GM08714 (cell line): Measurements from ENCODE around the gene PPAT.

Experiments used
- H3K4me3 ChIP-seq: fragments of 200-500 bp; sonication (Bioruptor generic); 2 replicates; pipeline ENCODE4 v1.5.1; 2014; ENCODE audit warnings: mild to moderate bottlenecking, low read length, inconsistent platforms
- ZNF274 ChIP-seq: IDR thresholded peaks from 2 replicates; pipeline ENCODE4 v1.6.1; 2012; ENCODE audit warnings: mild to moderate bottlenecking, low read depth, low read length

Gene PPAT

GRCh38 chr4:56417396-56417795, 18.0 kb downstream of the PPAT start:
- H3K4me3 ChIP-seq: no peak overlapping the region
- no peak for TF ChIP-seq ZNF274

DNA sequence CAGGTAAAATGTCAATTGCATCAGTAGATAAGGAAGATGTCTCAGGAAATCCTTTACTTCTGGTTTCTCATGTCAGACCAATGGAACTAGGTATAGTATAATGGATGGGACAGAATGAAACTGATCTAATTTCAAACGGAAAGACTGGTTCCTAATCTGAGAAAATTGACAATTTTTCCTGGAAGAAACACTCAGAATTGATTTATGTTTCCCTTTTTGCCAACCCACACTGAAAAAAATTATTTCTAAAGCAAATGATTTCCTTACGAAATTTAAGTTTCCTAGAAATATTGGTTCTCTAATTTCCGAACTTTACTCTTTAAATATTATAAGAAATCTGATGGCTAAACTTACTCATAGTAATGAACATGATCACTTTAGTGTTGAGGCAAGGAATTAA, 19.1 kb downstream of the PPAT start:
- TF ChIP-seq ZNF274: no peak

GRCh38 chr4:56414135-56414670, 21.2 kb downstream of the PPAT start:
- no peak overlapping the region for H3K4me3 ChIP-seq
- TF ChIP-seq ZNF274: no peak

More for the DNA sequence above, 19.1 kb downstream of the PPAT start:
- no peak overlapping the region for H3K4me3 ChIP-seq

GRCh38 chr4:56410247-56411062, 25.0 kb downstream of the PPAT start:
- no peak overlapping the region for H3K4me3 ChIP-seq
- TF ChIP-seq ZNF274: no peak

DNA sequence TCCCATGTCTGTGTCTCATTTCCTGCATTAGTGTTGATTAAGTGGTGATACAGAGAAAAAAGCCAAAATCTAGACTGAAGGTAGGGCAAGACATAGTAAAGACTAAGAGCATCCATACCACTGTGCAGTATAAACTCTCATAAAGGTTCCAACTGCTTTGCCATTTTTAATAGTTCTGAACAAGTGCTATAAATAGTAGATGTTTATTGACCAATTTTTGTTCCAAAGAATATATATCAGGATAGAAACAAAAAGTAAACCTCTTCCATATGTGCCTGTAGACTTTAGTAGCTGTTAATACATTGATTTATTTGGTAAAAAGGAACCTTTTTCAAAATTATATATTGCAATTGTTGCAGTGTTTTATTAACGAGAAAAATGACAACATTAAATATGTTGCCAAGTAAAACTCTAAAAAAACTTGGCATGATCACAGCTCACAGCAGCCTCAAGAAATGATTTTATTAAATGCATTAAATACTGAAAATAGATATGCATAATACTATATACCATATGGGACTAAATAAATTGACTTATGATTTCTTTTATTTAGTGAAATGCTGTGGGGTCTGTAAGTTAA, 25.8 kb downstream of the PPAT start:
- H3K4me3 ChIP-seq: no peak overlapping the region
- TF ChIP-seq ZNF274: no peak

- no peak for TF ChIP-seq ZNF274
- no peak overlapping the region for H3K4me3 ChIP-seq
These were observed 26.4 kb downstream of the PPAT start for GRCh38 chr4:56408978-56409377.

DNA sequence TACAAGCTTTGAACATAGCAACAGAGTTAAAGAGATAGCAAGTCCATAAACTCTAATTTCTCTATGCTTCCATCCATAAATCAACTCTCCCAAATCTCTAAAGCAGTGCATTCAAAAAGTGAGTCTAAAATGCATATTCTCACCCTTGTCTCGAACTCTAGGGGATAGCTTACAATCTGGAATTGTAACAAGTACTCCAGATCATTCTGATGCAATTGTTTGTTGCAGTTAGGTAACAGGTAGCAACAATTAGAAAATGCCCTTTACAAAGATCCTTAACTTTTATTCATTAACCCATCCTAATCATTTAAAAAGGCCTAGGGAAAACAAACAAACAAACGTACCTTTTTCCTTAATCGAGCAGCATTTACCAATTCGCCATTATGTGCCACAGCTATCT, 29.3 kb downstream of the PPAT start:
- TF ChIP-seq ZNF274: no peak
- no peak overlapping the region for H3K4me3 ChIP-seq

DNA sequence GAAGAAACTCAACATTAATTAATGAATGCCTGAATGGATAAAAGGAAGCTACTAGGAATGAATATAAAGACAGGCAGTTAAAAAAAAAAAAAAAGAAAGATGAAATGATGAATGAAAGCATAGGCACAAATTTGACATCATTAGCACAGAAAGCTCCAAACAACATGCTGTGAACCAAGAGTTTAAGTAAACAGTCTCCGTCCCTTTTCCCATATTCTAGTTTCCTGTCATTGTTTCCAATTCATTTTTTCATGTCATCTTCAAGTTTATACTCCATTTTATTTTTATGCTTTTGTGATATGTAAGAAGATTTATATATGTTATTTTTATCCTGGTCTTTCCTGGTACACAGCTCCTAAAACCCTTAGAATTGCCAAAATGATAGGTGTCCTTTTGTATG, 30.4 kb downstream of the PPAT start:
- H3K4me3 ChIP-seq: no peak overlapping the region
- no peak for TF ChIP-seq ZNF274

DNA sequence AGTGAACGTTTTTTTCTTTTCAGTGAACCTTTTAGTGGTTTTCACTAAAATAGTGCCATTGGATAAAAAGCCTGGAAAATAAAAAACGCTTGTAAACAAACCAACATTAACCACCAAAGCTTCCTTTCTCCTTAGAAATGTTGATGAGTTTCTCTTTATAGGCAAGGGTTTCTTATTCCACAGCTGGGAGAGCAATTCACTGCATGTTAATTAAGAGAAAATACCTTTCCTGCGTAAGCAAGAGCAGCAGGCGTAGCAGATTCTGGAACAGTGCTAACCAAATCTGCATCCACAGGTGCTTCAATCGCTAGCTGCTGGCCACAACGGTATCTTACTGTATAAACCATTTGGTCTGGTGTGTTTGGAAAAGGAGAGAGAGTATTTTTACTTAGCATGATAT, 34.9 kb downstream of the PPAT start:
- H3K4me3 ChIP-seq: no peak overlapping the region
- no peak for TF ChIP-seq ZNF274

DNA sequence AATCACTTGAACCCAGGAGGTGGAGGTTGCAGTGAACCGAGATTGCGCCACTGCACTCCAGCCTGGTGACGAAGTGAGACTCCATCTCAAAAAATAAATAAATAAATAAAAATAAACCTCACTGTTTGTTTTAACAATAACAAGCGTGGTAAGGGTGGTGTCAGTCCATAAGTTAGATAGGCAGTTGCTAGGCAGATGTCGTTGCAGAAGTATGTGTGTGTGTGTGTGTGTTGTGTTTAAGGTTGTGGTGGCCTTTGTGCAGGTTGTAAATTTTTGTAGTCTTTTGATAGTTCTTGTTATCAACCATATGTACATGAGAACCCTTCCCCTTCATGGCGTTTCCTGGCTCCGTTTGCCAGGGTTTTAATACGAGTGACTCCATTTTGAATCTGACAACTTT, 44.1 kb downstream of the PPAT start:
- no peak for TF ChIP-seq ZNF274
- no peak overlapping the region for H3K4me3 ChIP-seq

DNA sequence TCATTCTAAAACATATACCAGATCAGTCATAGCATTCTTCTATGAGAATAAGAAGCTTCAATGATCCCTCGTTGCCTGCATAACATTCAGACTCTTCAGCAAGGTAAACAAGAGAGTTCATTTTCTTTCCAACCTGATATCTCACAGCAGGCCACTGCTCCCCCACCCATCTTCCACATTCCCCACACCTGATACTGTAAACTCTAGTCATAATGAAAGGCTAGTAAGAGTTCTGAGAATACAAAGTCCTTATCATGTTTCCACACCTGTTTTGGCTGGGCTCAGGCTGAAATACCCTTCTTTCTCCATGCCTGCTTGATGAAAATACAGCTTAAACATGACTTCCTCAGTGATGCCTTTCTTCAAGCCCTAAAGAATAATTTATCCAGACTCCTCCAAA, 45.9 kb downstream of the PPAT start:
- H3K4me3 ChIP-seq: no peak overlapping the region
- no peak for TF ChIP-seq ZNF274

- no peak for TF ChIP-seq ZNF274
- H3K4me3 ChIP-seq: peak overlapping the region; percentile 91
These were observed 47.1 kb downstream of the PPAT start for GRCh38 chr4:56388306-56388705.

DNA sequence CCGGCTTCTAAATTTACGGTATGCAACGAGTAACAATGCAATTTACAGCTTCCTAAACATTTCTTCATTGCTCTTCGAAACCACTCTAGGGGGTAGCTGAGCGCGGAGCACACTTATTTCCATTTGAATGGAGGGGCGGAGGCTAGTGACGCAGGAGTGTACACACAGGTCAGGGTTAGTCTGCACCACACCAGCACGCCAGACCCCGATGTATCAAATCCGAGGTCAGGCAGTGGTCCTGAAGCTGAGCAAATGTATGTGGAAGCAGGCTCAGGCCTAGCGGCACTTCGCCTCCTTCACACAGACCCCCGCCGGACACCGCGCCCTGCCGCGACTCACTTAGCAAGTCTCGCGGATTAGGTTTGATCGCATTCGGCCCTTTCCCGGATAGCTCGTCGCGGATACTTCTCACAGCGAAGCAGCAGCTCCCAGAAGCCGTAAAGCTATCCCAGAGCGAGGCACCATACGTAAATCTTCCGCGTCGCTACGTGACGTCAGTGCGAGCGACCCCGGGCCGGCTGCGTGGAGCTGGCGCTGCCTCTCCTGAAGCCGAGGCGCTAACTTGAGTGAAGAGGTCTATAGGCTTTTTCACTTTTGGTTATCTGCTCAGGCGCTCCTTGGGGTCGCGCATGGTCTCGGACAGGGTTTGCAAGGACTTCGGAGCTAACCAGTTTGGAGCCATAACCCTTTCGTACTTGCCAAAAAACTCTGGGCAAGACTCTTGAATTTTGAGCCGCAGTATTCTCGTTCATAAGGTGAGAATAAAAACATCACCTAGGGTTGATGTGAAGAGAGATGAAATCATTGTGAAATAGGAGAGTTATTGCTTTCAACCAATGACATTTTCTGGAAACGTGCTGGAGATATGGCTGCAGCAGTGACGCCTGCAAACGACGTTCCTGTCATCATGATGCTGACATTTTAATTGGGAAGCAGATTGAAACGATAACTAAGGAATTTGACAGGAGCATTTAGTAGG, 48.1 kb downstream of the PPAT start, which contains the start of gene AASDH:
Gene AASDH (minus strand): TSS at position 469 of the 979 bp plus-strand sequence. CDS start 3,192 bp downstream, outside the sequence.
- no peak for TF ChIP-seq ZNF274

GRCh38 chr4:56386091-56386490, 49.3 kb downstream of the PPAT start:
- no peak for TF ChIP-seq ZNF274
- peak overlapping the region; percentile 91; the same call in 1 of the 2 replicates for H3K4me3 ChIP-seq

More for the DNA sequence above, 48.1 kb downstream of the PPAT start, which contains the start of gene AASDH:
- peak within 1 kb of the TSS; percentile 91 for H3K4me3 ChIP-seq

DNA sequence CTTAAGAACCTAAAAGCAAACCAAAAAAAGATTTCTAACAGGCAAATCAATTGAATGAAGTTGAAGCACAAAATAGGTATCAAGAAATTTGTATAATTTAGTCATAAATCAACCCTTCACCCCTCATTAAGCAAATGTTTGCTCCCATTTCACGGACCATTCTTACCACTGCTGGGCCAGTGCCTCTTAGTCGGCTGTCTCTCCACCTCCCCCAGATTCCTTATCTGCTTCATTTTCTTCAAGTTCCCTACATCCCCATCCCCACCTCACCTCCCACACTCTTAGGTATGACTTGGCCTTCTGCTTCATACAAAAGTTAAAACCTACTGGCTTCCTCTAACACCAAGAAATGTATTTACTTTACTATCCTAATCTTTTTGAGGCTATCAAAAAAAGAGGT, 60.0 kb downstream of the PPAT start:
- TF ChIP-seq ZNF274: no peak
- H3K4me3 ChIP-seq: no peak overlapping the region
